ENCODE data around the gene CENPF. TPM values are rescaled to one million over a fixed set of nuclear protein-coding genes. Genes with fewer than 3 reads are reported as not detected.

Gene CENPF
- total and polyA plus RNA-seq, 2 donors from 2014 or later: 0.39 to 3.3 TPM

DNA sequence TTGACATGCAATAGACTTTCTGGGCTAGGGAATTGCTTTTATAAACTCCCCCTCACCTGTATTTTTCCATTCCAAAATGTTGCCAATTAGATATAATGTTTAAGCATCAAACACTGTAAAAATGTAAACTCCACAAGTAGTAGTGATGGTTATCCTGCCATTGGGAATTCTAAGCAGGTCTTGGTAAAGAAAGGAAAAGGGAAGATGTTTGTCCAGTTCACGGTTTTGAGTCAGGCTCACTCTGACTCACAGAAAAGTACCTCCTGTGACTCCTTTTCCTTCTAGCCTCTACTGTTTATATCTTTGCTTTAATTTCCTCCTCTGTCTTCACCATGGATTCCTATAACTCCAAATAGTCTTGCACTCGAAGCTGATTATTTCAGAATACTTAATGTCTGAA lies 32.6 kb upstream of the CENPF start:
- FAIRE-seq (no peak), DNase-seq (no peak)
- H3K9me3 ChIP-seq (ENCODE audit: control insufficient read depth in 2 of 3, insufficient read depth in 1 of 3, low read length in 3 of 3): no peaks in the 10 kb centered on the region
- no peaks in the 10 kb centered on the region for H3K36me3 ChIP-seq (ENCODE audit: control insufficient read depth in 2 of 3, insufficient read depth in 3 of 3, low read length in 3 of 3)
- H3K9ac ChIP-seq (ENCODE audit: low read length in 3 of 3): no peak overlapping the region
- H3K4me3 ChIP-seq (ENCODE audit: low read length in 3 of 3): no peak overlapping the region
- no peaks in the 10 kb centered on the region for H3K27me3 ChIP-seq (ENCODE audit: control insufficient read depth, insufficient read depth, low read length)
- intact Hi-C loops (cut with DNase I): no loop called here
- H3K4me1 ChIP-seq (ENCODE audit: control insufficient read depth in 2 of 3, insufficient read depth in 2 of 3, low read depth in 1 of 3, low read length in 3 of 3): peaks cover 0 to 12% (median 0%) of the 10 kb centered on the region in 3 donors
- H3K27ac ChIP-seq (ENCODE audit: low read depth in 2 of 2, low read length in 2 of 2): no peak overlapping the region
- TF ChIP-seq, protein P1, sequence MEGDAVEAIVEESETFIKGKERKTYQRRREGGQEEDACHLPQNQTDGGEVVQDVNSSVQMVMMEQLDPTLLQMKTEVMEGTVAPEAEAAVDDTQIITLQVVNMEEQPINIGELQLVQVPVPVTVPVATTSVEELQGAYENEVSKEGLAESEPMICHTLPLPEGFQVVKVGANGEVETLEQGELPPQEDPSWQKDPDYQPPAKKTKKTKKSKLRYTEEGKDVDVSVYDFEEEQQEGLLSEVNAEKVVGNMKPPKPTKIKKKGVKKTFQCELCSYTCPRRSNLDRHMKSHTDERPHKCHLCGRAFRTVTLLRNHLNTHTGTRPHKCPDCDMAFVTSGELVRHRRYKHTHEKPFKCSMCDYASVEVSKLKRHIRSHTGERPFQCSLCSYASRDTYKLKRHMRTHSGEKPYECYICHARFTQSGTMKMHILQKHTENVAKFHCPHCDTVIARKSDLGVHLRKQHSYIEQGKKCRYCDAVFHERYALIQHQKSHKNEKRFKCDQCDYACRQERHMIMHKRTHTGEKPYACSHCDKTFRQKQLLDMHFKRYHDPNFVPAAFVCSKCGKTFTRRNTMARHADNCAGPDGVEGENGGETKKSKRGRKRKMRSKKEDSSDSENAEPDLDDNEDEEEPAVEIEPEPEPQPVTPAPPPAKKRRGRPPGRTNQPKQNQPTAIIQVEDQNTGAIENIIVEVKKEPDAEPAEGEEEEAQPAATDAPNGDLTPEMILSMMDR (IDR thresholded peaks at IDR 0.05; ENCODE audit: borderline replicate concordance, extremely low read depth, insufficient read depth): no peak

DNA sequence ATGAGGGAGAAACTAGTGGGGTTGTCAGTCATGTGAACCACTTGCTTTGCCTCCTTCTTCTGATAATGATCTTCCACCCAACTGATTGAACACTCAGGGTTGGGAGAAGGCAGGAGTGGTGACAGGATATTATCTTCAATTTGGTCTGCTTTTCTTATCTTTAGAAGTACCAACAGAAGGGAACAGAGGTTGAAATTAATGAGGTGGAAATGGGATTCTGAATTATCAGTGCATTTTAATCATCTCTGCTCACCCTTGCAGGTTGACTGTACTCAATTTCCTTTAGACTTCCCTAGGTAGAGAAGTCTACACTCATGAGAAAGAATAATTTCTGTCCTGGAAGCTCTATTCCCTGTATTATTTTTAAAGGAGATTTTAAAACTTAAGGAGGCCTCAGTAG lies 31.7 kb upstream of the CENPF start:
- Histone ChIP-seq H3K27me3 (ENCODE audit: control insufficient read depth, insufficient read depth, low read length) (no peaks in the 10 kb centered on the region), H3K4me3 (ENCODE audit: low read length in 3 of 3) (no peak overlapping the region), H3K9me3 (ENCODE audit: control insufficient read depth in 2 of 3, insufficient read depth in 1 of 3, low read length in 3 of 3) (peaks cover 0 to 4% (median 0%) of the 10 kb centered on the region in 3 donors), H3K9ac (ENCODE audit: low read length in 3 of 3) (no peak overlapping the region), H3K36me3 (ENCODE audit: control insufficient read depth in 2 of 3, insufficient read depth in 3 of 3, low read length in 3 of 3) (no peaks in the 10 kb centered on the region), H3K4me1 (ENCODE audit: control insufficient read depth in 2 of 3, insufficient read depth in 2 of 3, low read depth in 1 of 3, low read length in 3 of 3) (peaks cover 0 to 12% (median 0%) of the 10 kb centered on the region in 3 donors), H3K27ac (ENCODE audit: low read depth in 2 of 2, low read length in 2 of 2) (no peak overlapping the region)
- FAIRE-seq: no peak
- intact Hi-C loops (cut with DNase I): no loop called here
- TF ChIP-seq, protein P1 (IDR thresholded peaks at IDR 0.05; ENCODE audit: borderline replicate concordance, extremely low read depth, insufficient read depth): no peak
- DNase-seq: no peak

DNA sequence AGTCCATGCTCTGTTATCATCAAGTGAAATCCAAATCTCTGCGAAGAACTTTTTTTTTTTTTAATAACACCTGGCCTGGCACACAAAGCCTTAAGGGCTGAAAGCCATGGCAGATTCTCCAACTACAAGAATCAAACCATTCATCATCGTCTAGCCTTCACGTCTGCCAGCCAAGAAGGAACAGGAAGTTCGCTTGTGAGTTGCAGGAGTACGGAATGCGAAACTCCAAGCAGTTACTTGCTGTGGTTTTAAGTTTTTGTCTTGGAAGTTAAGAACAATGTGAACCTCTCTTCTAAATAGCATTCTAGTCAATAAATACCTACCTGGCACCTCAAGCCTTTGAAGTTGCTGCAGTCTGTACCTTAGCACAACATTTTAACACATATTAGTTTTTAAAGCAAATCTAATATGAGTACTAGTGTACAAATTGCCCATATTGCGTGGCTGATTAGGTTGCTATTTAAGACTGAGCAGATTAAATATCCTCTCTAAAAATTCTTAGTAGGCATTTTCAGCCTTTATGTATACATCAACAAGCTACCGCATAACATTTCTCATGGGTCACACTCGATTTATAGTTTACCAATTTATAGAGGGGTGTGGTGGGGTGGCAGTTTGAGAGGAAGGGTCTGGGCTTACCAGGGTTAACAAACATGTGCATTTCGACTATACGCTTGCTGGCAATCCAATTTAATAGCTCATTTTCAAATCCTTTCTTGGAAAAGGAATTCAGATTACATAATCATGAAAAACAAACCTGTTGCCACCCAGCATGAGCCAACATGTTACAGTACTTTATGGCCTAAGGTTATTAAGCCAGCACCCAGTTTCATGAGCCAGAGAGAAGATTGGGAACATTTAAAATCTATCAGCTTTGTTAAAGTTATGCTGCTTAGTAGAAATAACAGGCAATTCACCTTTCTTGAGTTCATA lies 29.3 kb upstream of the CENPF start:
- H3K9ac ChIP-seq (ENCODE audit: low read length in 3 of 3): peak overlapping the region in 1 of 3 donors; percentile 3
- H3K4me1 ChIP-seq (ENCODE audit: control insufficient read depth in 2 of 3, insufficient read depth in 2 of 3, low read depth in 1 of 3, low read length in 3 of 3): peaks cover 0 to 12% (median 0%) of the 10 kb centered on the region in 3 donors
- H3K36me3 ChIP-seq (ENCODE audit: control insufficient read depth in 2 of 3, insufficient read depth in 3 of 3, low read length in 3 of 3): no peaks in the 10 kb centered on the region
- H3K4me3 ChIP-seq (ENCODE audit: low read length in 3 of 3): no peak overlapping the region
- peak in 1 of 5 donors; percentile 41 for DNase-seq
- intact Hi-C loops (cut with DNase I): no loop called here
- peaks cover 0 to 10% (median 0%) of the 10 kb centered on the region in 3 donors for H3K9me3 ChIP-seq (ENCODE audit: control insufficient read depth in 2 of 3, insufficient read depth in 1 of 3, low read length in 3 of 3)
- peak overlapping the region in 1 of 2 donors; percentile 10 for H3K27ac ChIP-seq (ENCODE audit: low read depth in 2 of 2, low read length in 2 of 2)
- FAIRE-seq: no peak
- no peaks in the 10 kb centered on the region for H3K27me3 ChIP-seq (ENCODE audit: control insufficient read depth, insufficient read depth, low read length)
- TF ChIP-seq, protein P1 (IDR thresholded peaks at IDR 0.05; ENCODE audit: borderline replicate concordance, extremely low read depth, insufficient read depth): no peak

All from kidney (tissue), 14 donors.